Smooth muscle cell (in vitro differentiated cells): ENCODE measurements around the gene LMAN2L. TPM values are rescaled to one million over a fixed set of nuclear protein-coding genes. Genes with fewer than 3 reads are reported as not detected.

Source experiments
- DNase-seq: peaks from one replicate; lab custom pipeline; 2025; ENCODE audit not compliant: unreplicated experiment; lab: John Stamatoyannopoulos, UW
- H2AFZ ChIP-seq: fragments of 200-600 bp; sonication (generic); 2 replicates; pipeline ENCODE4 v1.6.0; 2016; ENCODE audit warnings: antibody characterized with exemption, low read depth, mild to moderate bottlenecking
- H3F3A ChIP-seq: fragments of 200-600 bp; sonication (generic); 2 replicates; pipeline ENCODE4 v1.6.0; 2017; ENCODE audit warnings: antibody characterized with exemption, low read depth
- H3K27ac ChIP-seq: fragments of 200-600 bp; sonication (generic); 2 replicates; pipeline ENCODE4 v1.5.1; 2016; ENCODE audit warnings: low read depth, mild to moderate bottlenecking
- H3K27me3 ChIP-seq: fragments of 200-600 bp; sonication (generic); 2 replicates; pipeline ENCODE4 v1.6.1; 2016; ENCODE audit warnings: low read depth, mild to moderate bottlenecking
- H3K36me3 ChIP-seq: fragments of 200-600 bp; sonication (generic); 2 replicates; pipeline ENCODE4 v1.5.1; 2016; ENCODE audit warnings: low read depth
- H3K4me1 ChIP-seq: fragments of 200-600 bp; sonication (generic); 2 replicates; pipeline ENCODE4 v1.5.1; 2016; ENCODE audit warnings: low read depth
- H3K4me2 ChIP-seq: fragments of 200-600 bp; sonication (generic); 2 replicates; pipeline ENCODE4 v1.6.0; 2016; ENCODE audit warnings: mild to moderate bottlenecking
- H3K4me3 ChIP-seq: fragments of 200-600 bp; sonication (generic); 2 replicates; pipeline ENCODE4 v1.5.1; 2016; ENCODE audit warnings: mild to moderate bottlenecking
- H3K79me2 ChIP-seq: fragments of 200-600 bp; sonication (generic); 2 replicates; pipeline ENCODE4 v1.6.0; 2016; ENCODE audit warnings: low read depth, mild to moderate bottlenecking
- H3K9ac ChIP-seq: fragments of 200-600 bp; sonication (generic); 2 replicates; pipeline ENCODE4 v1.6.0; 2016; ENCODE audit warnings: low read depth
- H3K9me3 ChIP-seq: fragments of 200-600 bp; sonication (generic); replicated peaks from 2 replicates; pipeline ENCODE4 v1.5.1; 2016; ENCODE audit warnings: low read depth
- H4K20me1 ChIP-seq: fragments of 200-600 bp; sonication (generic); 2 replicates; pipeline ENCODE4 v1.6.0; 2016; ENCODE audit warnings: low read depth
- CTCF ChIP-seq: fragments of 200-600 bp; sonication (generic); IDR thresholded peaks from 2 replicates; pipeline ENCODE4 v1.5.1; 2017; ENCODE audit warnings: borderline replicate concordance, mild to moderate bottlenecking, antibody characterized with exemption; ENCODE audit not compliant: insufficient read depth, poor library complexity, severe bottlenecking
- WGBS: methylation state at CpG from one replicate; pipeline ENCODE4 v1.1.7; 2016; ENCODE audit warnings: low lambda C conversion rate; 5-methylcytosine and 5-hydroxymethylcytosine counted together
- polyA plus RNA-seq: library from polyadenylated mRNA; unstranded; fragments of >200 nt; fragmentation: Nextera tagmentation; extraction: Ambion mirVana; gene quantifications from 2 replicates; pipeline ENCODE4 v1.2.1, GENCODE V29; 2016
- total RNA-seq: library from RNA; depleted of rRNA; stranded (reverse); fragments of >200 nt; gene quantifications from 2 replicates; pipeline ENCODE4 v1.2.3, GENCODE V29; 2014

The LMAN2L gene
- total and polyA plus RNA-seq, 2 experiments from 2014 or later, result 26.2 to 32.9 TPM

GRCh38 chr2:96694816-96695455 is 44.9 kb downstream of the LMAN2L start:
- no peaks in the 10 kb centered on the region for H3K9me3 ChIP-seq

GRCh38 chr2:96694279-96694678 is 45.6 kb downstream of the LMAN2L start:
- Histone ChIP-seq H2AFZ (no peak overlapping the region), H4K20me1 (no peaks in the 10 kb centered on the region), H3K36me3 (no peaks in the 10 kb centered on the region), H3K27ac (no peak overlapping the region), H3K4me1 (no peaks in the 10 kb centered on the region), H3K9ac (no peak overlapping the region), H3K4me3 (no peak overlapping the region), H3F3A (no peaks in the 10 kb centered on the region), H3K27me3 (no peaks in the 10 kb centered on the region), H3K9me3 (no peaks in the 10 kb centered on the region), H3K79me2 (no peaks in the 10 kb centered on the region), H3K4me2 (no peak overlapping the region)
- no peak for TF ChIP-seq CTCF
- 97% methylated on average over 8 of the region's 8 CpGs for whole genome bisulfite sequencing
- DNase-seq, result no peak

More at GRCh38 chr2:96694816-96695455, 44.9 kb downstream of the LMAN2L start:
- Histone ChIP-seq H2AFZ (no peak overlapping the region), H3K4me1 (no peaks in the 10 kb centered on the region), H3F3A (no peaks in the 10 kb centered on the region), H3K27me3 (no peaks in the 10 kb centered on the region), H3K36me3 (no peaks in the 10 kb centered on the region), H3K4me2 (no peak overlapping the region), H3K79me2 (no peaks in the 10 kb centered on the region), H4K20me1 (no peaks in the 10 kb centered on the region), H3K27ac (no peak overlapping the region), H3K4me3 (no peak overlapping the region), H3K9ac (no peak overlapping the region)
- no peak for TF ChIP-seq CTCF
- 93% methylated on average over 12 of the region's 13 CpGs for WGBS
- no peak for DNase-seq

GRCh38 chr2:96693286-96694200 is 46.3 kb downstream of the LMAN2L start:
- H3K4me2 ChIP-seq, result no peak overlapping the region
- H3K9ac ChIP-seq, result no peak overlapping the region
- H3K4me1 ChIP-seq, result no peaks in the 10 kb centered on the region
- no peak for TF ChIP-seq CTCF
- 81% methylated on average over 14 of the region's 14 CpGs for WGBS
- H3K27ac ChIP-seq, result no peak overlapping the region
- no peak for DNase-seq
- H4K20me1 ChIP-seq, result no peaks in the 10 kb centered on the region
- H3K79me2 ChIP-seq, result no peaks in the 10 kb centered on the region
- no peak overlapping the region for H2AFZ ChIP-seq
- H3K27me3 ChIP-seq, result no peaks in the 10 kb centered on the region
- no peaks in the 10 kb centered on the region for H3K9me3 ChIP-seq
- H3K36me3 ChIP-seq, result no peaks in the 10 kb centered on the region
- H3F3A ChIP-seq, result no peaks in the 10 kb centered on the region
- H3K4me3 ChIP-seq, result no peak overlapping the region
